Measurements from ENCODE around the gene EPHB1. TPM values are rescaled to one million over a fixed set of nuclear protein-coding genes. Genes with fewer than 3 reads are reported as not detected.
"Not testable (repeated sequence)": the region's sequence is repeated elsewhere in the genome, so short reads cannot be mapped to it uniquely, and the experiment has no call there.

Gene EPHB1
- total RNA-seq, 4 donors from 2014 or later, result 2.6 to 5.3 (median 3.1) TPM; not detected in 1

- Histone ChIP-seq H3K27ac (no peak overlapping the region), H3K4me3 (no peak overlapping the region), H3K27me3 (no peaks in the 10 kb centered on the region), H3K36me3 (no peaks in the 10 kb centered on the region), H3K9me3 (no peaks in the 10 kb centered on the region), H3K4me1 (no peaks in the 10 kb centered on the region)
- DNase-seq, result no peak
- intact Hi-C loops (cut with DNase I; ENCODE audit: low total_unique reads), result no loop called here
- TF ChIP-seq CTCF (IDR thresholded peaks at IDR 0.05), result no peak
- TF ChIP-seq POLR2A (IDR thresholded peaks at IDR 0.05), result no peak
Observed at GRCh38 chr3:135103917-135104316, 308.9 kb downstream of the EPHB1 start.

GRCh38 chr3:135106445-135106844 is 311.4 kb downstream of the EPHB1 start:
- no peak for DNase-seq
- TF ChIP-seq CTCF (IDR thresholded peaks at IDR 0.05) (no peak), POLR2A (IDR thresholded peaks at IDR 0.05) (no peak)
- H3K27ac ChIP-seq, result no peak overlapping the region
- H3K4me3 ChIP-seq, result no peak overlapping the region
- intact Hi-C loops (cut with DNase I; ENCODE audit: low total_unique reads), result no loop called here
- no peaks in the 10 kb centered on the region for H3K27me3 ChIP-seq
- H3K9me3 ChIP-seq, result no peaks in the 10 kb centered on the region
- no peaks in the 10 kb centered on the region for H3K36me3 ChIP-seq
- no peaks in the 10 kb centered on the region for H3K4me1 ChIP-seq

GRCh38 chr3:135107043-135107442 is 312.0 kb downstream of the EPHB1 start:
- TF ChIP-seq CTCF (IDR thresholded peaks at IDR 0.05) (no peak), POLR2A (IDR thresholded peaks at IDR 0.05) (no peak)
- Histone ChIP-seq H3K9me3 (no peaks in the 10 kb centered on the region), H3K27me3 (no peaks in the 10 kb centered on the region), H3K4me3 (no peak overlapping the region), H3K27ac (no peak overlapping the region), H3K36me3 (no peaks in the 10 kb centered on the region), H3K4me1 (no peaks in the 10 kb centered on the region)
- no peak for DNase-seq
- intact Hi-C loops (cut with DNase I; ENCODE audit: low total_unique reads), result no loop called here

- no peak for DNase-seq
Observed at GRCh38 chr3:135109681-135110080, 314.6 kb downstream of the EPHB1 start.

GRCh38 chr3:135114551-135114950 is 319.5 kb downstream of the EPHB1 start:
- H3K36me3 ChIP-seq; H3K27me3 ChIP-seq; H3K27ac ChIP-seq; DNase-seq; H3K4me3 ChIP-seq; H3K4me1 ChIP-seq; intact Hi-C loops (cut with DNase I; ENCODE audit: low total_unique reads); H3K9me3 ChIP-seq: not testable (repeated sequence)

More at GRCh38 chr3:135109681-135110080, 314.6 kb downstream of the EPHB1 start:
- TF ChIP-seq CTCF (IDR thresholded peaks at IDR 0.05) (no peak), POLR2A (IDR thresholded peaks at IDR 0.05) (no peak)
- intact Hi-C loops (cut with DNase I; ENCODE audit: low total_unique reads), result no loop called here
- no peaks in the 10 kb centered on the region for H3K4me1 ChIP-seq
- no peak overlapping the region for H3K27ac ChIP-seq
- no peak overlapping the region for H3K4me3 ChIP-seq
- H3K27me3 ChIP-seq, result no peaks in the 10 kb centered on the region
- no peaks in the 10 kb centered on the region for H3K36me3 ChIP-seq
- no peaks in the 10 kb centered on the region for H3K9me3 ChIP-seq

GRCh38 chr3:135117977-135118376 is 322.9 kb downstream of the EPHB1 start:
- Histone ChIP-seq H3K9me3 (no peaks in the 10 kb centered on the region), H3K27ac (no peak overlapping the region), H3K36me3 (no peaks in the 10 kb centered on the region), H3K4me3 (no peak overlapping the region), H3K4me1 (no peaks in the 10 kb centered on the region), H3K27me3 (no peaks in the 10 kb centered on the region)
- TF ChIP-seq CTCF (IDR thresholded peaks at IDR 0.05) (no peak), POLR2A (IDR thresholded peaks at IDR 0.05) (no peak)
- intact Hi-C loops (cut with DNase I; ENCODE audit: low total_unique reads), result no loop called here
- no peak for DNase-seq

All from uterus (tissue), 4 donors.